Hematopoietic multipotent progenitor cell treated with erythropoietin and hydrocortisone succinate and interleukin-3 and kit ligand, for 8 days (in vitro differentiated cells): Measurements from ENCODE around the gene GEN1.
A peak's percentile ranks its signal among the peaks of the same experiment; 100 is the strongest.

Experiments
- DNase-seq: peaks from one replicate; pipeline ENCODE4 v3.0.0-alpha.2; 2015

The GEN1 gene

GRCh38 chr2:17753803-17754663 lies at the start of gene GEN1, which contains the start of gene SMC6:
Gene GEN1 (plus strand): TSS chr2:17754138. CDS start chr2:17759944, 5,806 bp downstream.
Gene SMC6 (minus strand): TSS chr2:17753810. CDS start chr2:17745946, 7,864 bp downstream.
- DNase-seq = peak; percentile 93

- no peak for DNase-seq
Observed at GRCh38 chr2:17706845-17707244, 47.1 kb upstream of the GEN1 start.

- peak; percentile 73 for DNase-seq
Observed at GRCh38 chr2:17708501-17708900, 45.4 kb upstream of the GEN1 start.

DNA sequence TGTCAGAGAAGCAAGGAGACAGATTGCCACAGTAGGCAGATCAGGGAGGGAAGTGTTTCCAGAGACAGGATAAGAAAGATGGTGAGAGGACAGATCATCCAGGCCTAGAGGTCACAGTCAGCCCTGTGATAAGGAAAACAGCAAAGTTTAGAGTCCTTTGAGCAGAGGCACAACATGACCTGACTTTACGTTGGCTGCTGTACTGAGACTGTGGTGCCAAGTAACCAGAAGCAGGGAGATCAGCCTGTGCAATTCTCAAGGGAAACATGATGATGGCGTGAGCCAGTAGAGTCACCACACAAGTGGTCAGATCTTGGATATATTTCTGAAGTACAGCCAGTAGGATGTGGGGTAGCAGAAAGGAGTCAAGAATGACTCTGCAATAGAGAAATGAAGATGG lies 44.0 kb upstream of the GEN1 start:
- DNase-seq = no peak

- DNase-seq = no peak
Observed at GRCh38 chr2:17710547-17711248, 43.2 kb upstream of the GEN1 start.

- peak; percentile 15 for DNase-seq
Observed at GRCh38 chr2:17713291-17713690, 40.6 kb upstream of the GEN1 start.

GRCh38 chr2:17717666-17718065 lies 36.3 kb upstream of the GEN1 start:
- peak; percentile 48 for DNase-seq

DNA sequence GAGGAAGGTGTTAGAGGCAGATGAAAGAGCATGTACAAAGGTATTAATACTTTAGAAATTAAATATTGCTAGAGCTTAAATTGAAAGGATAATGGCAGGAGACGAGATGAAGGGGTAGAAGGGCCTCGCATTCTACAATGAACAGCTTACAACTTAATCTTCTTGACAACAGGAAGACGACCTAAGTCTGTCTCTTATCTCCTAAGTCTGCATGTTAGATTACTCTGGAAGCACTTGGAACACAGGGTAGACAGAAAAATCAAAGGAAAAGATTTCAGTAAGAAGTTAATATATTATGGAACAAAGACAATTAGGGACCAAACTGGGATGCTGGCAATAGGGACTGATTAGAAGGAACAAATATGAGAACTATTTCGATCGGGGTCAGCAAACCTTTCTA lies 35.2 kb upstream of the GEN1 start:
- DNase-seq = no peak

DNA sequence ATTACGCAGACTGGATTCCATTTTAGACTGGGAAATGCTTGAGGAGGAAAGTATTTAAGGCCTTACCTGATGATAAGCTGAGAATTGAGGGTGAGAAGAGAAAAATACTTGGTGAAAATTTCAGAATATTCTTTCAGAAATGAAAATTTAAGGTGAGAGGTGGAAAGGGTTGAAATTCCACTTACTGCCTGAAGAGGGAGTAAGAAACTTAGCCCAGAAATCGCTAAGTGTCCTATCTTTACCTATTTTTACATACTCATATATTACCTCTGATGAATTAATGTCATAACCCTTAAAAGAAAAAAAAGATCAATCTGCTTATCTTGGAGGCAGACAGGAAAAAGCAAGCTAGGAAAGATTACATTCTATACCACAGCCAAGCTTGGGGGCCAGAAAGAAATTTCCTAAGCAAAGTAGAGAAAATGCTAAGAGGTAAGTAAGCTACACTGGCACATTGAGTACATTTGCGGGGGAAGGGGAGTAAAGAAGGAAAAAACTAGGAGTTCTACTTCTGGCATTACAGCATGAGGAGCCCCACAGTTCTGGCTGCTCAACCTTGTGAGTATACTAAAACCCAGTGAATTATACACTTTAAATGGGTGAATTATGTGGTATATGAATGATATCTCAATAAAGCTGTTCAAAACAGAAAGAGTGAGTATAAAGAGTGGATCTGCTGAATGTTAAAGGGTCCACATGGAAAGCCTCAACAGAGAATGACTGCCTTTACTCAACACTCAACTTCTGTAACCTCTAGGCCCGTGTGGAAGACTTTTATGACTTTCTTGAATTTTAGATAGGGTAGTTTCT lies 34.2 kb upstream of the GEN1 start:
- DNase-seq = peak; percentile 41

DNA sequence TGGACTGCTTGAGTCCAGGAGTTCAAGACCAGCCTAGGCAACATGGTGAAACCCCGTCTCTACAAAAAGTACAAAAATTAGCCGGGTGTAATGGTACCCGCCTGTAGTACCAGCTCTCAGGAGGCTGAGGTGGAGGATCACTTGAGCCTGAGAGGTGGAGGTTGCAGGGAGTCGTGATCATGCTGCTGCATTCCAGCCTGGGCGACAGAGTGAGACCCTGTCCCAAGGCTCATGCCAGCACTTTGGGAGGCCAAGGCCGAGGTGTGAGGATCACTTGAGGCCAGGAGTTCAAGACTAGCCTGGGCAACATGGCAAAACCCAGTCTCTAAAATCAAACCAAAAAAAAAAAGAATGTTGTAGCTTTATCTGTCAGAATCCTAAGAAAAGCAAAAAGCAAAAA lies 25.7 kb upstream of the GEN1 start:
- DNase-seq = no peak

- no peak for DNase-seq
Observed at GRCh38 chr2:17729880-17730279, 24.1 kb upstream of the GEN1 start.

GRCh38 chr2:17733599-17733998 lies 20.3 kb upstream of the GEN1 start:
- DNase-seq = peak; percentile 95

- DNase-seq = no peak
Observed at GRCh38 chr2:17735864-17736263, 18.1 kb upstream of the GEN1 start.

GRCh38 chr2:17736989-17737388 lies 16.9 kb upstream of the GEN1 start:
- DNase-seq = no peak

DNA sequence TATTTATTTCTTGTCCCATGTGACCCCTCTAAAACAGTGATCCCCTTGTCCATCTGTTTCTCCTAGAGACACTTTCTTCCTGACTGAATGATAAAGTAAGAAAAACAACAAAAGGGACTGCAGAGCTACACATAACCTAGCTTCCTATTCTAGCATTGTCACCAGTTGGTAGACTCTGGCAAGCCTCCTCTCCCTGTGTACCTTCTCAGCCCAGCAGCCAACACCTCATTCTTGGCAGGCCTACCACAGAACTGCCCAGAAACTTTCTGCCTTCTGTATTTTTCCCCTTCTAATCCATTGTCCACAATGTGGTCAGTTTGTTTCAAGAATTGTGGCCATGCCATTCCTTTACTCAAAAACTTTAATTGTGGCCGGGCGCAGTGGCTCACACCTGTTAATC lies 13.7 kb upstream of the GEN1 start:
- no peak for DNase-seq

- no peak for DNase-seq
Observed at GRCh38 chr2:17747684-17748452, 6.1 kb upstream of the GEN1 start.

DNA sequence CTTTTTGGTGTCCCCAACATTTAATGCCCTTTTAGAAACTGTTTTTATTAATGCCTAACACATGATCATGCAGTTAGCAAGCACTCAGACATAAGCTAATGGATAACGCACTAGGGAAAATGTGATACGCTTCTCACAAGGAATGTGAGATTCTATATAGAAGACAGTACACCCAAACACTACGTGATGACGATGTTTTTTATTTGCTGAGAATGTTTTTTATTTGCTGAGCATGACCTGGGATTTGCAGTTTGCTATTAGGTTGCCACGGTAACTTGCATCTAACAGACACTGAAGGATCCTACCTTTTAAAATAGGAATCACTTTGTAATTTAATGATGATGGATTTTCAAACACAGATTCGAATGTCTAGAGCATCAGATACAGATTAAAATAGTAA lies 5.2 kb upstream of the GEN1 start:
- DNase-seq = no peak

GRCh38 chr2:17749753-17750438 lies 4.0 kb upstream of the GEN1 start:
- DNase-seq = no peak

DNA sequence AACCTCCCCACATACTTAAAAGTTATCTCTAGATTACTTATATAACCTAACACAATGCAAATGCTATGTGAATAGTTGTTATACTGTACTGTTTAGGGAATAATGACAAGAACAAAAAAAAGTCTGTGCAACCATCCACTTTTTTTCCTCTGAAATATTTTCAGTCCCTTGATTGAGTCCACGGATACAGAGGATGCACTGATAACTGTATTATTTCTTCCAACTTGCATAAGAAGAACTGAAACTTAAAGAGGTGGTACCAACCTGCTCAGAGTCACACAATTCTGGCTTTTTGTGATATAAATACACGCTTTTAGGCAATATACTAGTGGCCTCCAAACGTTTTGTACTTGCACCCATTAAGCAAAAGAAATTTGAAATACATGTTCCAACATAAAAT lies 1.7 kb upstream of the GEN1 start:
- DNase-seq = no peak

DNA sequence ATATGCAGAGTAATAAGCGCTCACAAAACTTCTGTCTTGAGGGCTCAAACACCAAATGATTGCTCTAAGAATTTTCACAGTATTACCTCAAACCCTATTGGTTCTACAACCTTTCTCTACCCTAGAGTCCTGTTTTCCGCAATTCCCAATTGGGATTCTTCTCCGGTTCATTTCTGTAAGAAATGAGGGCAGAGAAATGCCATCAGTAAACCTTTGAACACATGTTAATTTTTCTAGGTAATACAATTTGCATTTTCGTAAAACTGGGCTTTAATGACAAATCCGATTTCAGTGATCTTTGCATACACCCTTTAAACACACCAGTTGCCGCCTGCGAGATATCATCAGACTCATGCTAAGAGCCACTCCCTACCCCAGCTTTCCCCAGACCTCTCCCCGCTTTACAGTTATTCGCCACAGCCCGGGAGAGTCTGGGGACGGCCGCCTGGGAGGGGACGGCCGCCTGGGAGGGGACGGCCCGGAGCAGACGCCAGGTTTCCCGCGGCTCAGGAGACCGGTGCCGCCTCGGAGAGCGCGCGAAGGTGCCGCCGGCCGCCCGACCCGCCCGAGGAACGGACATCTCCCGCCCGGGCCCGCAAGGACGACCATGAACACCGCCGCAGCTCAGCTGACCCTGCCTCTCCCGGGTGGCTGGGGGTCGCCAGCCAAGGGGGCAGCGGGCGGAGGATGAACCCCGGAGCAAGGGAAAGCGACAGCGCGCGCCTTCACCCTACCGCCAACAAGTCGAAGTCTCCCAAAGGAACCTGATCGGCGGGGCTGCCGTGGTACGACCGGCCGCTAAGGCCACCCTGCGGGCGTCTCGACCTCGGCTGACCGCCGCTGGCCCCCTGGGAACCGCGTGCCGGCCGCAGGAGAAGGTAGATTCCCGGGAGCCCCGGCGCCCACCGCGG lies 791 bp upstream of the GEN1 start:
- DNase-seq = peak; percentile 86
